ENCODE results near the gene RAB6B.

Gene RAB6B

GRCh38 chr3:133930341-133930933 is 34.8 kb upstream of the RAB6B start:
- DNase-seq = peak; percentile 44

GRCh38 chr3:133928903-133929607 is 33.4 kb upstream of the RAB6B start:
- DNase-seq = no peak

GRCh38 chr3:133928136-133928893 is 32.6 kb upstream of the RAB6B start:
- no peak for DNase-seq

GRCh38 chr3:133927540-133928066 is 31.9 kb upstream of the RAB6B start:
- DNase-seq = peak; percentile 46

DNA sequence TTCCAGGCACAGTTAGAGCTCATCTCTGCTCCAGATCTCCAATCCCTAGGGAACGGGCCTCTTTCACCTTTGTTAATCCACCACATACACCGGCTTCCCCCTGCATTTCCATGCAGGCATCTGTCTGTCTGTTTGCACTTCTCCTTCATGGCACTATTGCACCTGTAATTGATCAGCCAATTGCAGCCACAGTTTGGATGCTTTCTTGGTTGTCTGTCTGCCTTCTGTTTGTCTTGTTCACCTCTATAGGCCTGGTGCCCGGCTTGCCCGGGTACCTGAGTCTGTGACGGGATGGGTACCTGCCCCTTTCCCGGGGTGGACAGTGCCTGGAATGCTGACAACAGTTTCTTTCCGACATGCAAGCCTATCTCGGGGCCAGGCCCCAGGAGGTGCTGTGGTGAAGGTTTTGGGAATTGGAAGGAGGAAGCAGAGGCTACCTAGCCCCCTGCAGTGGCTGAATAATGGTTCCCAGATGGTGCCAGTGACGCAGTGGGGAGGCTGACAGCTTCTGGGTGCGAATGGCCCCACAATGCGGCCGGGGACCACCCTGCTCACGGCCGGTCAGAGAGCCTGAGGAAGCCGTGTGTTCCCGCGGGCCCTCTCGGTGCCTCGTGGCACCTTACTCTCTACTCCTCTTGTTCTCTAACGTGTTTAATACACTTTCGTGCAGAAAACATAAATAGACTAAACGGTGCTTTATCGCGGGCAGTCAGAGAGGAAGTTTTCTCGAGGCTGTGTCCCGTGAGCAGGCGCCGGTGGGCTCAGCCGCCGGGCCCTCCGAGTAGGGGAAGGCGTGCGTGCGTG is 31.3 kb upstream of the RAB6B start:
- DNase-seq = no peak

- no peak for DNase-seq
Observed at GRCh38 chr3:133925960-133926735, 30.5 kb upstream of the RAB6B start.

GRCh38 chr3:133924041-133924440 is 28.4 kb upstream of the RAB6B start:
- no peak for DNase-seq

GRCh38 chr3:133921592-133921991 is 25.9 kb upstream of the RAB6B start:
- DNase-seq = no peak

DNA sequence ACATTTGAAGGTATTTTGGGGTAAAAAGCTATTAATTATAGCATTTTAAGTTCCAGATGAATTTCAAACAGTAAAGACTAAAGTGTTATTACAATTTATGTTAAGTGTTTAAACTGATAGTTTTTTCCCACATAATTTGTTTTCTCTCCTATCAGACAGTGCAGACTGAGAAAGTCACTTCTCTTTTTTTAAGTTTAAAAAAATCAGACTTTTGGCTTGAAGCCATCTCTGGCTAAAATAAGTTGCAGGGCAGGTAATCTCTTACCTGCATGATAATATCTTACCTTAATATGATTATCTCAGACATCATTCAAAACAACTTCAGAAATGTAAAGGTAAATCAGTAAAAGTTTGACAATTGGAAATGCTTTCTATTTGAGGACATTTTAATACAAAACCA is 21.5 kb upstream of the RAB6B start:
- no peak for DNase-seq

DNA sequence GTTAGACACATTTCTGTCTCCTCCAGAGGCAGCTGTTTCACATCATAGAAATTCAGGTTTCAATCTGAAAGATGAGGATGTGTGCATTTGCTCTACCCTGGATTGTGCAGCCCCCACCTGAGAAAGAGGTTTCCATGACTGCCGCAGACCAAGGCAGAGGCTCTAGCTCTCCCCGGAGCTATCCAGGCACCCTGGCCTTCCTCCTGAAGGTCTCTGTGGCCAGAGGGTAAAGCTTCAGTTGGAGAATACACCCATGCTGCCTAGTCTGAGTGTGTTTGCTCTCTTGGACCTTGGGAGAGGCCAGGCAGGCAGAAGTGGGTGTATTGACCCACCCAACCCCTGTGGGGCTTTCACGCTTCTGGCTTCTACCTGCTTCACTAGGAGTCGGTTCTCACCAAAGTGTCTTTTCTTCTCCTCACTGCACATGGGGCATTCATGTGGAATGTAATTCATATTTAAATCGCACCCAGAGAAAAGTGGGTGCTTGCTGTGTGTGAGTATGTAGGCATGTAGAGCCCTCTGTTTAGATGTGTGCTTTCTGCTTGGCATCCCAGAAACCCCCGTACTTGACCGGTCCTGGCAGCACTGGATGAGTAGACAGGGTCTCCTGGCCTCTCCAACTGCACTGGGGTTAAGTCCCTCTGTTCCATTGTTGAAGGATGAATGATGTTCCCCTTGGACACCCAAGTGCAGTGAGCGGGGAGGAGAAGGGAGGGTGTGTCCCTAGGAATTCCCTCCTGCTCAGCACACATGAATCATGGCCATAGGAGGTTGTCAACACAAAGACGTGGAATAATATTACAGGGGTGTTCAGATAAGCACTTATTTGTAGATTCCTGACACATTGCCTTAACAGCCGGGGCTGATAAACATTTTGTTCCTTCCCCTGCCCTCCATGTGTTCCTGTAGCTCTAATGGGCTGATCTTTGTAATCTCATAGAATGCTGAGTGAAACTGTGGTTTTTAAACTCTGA is 20.3 kb upstream of the RAB6B start:
- DNase-seq = no peak

DNA sequence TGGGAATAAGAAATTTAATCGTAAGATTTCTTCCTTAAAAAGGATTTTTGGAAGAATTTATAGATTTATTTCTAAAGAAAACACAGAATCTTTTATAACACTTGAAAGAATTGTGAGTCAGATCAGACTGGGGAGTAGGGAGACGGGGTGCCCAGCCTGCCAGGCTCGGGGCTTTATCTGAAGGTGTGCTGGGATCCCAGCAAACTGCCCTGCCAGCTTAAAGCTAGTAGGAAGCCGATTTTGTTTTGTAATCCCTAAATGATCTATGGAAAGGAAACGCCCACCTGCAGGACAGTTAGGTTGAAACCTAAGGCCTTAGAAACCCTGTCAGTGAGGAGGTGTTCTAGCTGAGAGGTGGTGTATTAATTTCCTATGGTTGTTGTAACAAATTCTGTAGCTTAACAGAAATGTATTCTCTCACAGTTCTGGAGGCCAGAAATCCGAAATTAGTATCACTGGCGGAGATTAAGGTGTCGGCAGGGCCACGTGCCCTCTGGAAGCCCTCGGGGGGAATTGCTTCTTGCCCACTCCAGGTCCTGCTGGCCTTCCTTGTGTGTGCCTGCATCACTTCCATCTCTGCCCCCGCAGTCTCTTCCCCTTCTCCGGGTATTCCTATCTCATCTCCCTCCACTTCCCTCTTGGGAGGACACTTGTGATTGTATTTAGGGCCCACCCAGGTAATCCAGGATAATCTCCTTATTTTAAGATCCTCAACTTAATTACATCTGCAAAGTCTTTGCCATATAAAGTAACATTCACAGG is 19.3 kb upstream of the RAB6B start:
- DNase-seq = no peak

DNA sequence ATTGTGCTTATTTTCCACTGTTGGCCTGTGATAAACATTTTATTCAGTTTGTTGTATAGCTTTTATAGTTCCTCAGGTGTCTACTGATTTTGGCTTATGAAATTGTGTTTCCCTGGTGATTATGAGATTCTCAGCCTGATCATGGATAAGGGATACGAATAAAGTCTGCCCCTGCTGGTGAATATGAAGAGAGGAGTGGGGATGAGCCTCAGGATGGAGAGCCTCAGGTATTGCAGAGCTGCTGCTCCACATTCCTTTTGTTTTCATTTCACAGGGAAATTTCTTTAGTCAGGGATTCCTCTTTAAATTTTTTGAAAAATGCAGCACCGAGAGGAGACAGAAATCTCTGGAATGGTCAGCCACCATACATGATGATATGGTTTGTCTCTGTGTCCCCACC is 14.7 kb upstream of the RAB6B start:
- no peak for DNase-seq

- DNase-seq = no peak
Observed at GRCh38 chr3:133905376-133905775, 9.7 kb upstream of the RAB6B start.

- no peak for DNase-seq
Observed at GRCh38 chr3:133901847-133902246, 6.2 kb upstream of the RAB6B start.

DNA sequence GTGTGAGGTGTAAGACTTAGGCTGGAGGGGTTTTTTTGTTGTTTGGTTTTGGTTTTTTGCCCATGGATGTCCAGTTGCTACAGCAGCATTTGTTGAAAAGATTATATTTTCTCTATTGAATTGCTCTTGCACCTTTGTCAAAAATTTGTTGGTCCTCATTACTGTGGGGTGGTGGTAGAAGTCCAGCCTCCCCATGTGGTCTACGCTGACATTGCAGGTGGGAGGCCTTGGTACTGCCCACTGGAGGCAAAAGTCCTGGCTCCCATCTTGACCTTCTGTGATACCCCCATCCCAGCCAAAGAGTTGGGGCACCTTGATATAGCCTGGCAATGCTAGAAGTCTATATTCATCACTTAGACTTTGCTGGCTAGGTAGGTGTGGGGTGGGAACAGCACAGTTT is 5.4 kb upstream of the RAB6B start:
- DNase-seq = no peak

DNA sequence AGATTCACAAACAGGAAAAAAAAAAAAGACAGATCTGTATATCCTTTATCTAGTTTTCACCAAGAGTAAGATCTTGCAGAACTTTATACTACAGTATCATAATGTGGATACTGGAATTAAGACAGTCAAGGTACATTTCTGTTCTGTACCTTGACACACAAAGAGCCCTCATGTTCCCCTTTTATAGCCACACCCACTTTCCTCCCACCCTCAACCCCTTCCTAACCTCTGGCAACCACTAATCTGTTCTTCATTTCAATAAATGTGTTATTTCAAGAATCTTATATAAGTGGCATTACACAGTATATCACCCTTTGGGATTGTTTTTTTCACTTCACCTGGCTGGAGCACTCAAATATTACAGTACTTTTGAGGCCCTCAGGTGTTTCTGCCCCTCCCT is 3.6 kb upstream of the RAB6B start:
- no peak for DNase-seq

DNA sequence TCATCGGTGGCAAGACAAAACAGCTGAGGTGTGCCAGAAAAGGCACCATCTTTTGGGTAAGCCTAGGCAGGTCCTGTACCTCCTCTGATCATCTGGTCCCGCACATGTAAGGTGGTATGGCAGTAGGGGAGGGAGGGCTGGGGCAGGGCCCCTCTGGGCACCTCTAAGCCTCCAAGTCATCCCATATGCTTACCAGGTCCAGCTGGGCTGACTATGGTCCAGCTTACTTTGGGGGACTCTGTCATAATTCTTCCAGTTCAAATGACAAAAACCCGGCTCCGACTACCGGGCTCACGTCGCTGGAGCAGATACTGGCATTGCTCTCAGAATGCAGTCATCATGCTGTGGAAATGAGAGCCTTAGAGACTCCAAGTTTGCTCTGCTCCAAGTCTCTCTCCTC is 1.9 kb upstream of the RAB6B start:
- DNase-seq = no peak

DNA sequence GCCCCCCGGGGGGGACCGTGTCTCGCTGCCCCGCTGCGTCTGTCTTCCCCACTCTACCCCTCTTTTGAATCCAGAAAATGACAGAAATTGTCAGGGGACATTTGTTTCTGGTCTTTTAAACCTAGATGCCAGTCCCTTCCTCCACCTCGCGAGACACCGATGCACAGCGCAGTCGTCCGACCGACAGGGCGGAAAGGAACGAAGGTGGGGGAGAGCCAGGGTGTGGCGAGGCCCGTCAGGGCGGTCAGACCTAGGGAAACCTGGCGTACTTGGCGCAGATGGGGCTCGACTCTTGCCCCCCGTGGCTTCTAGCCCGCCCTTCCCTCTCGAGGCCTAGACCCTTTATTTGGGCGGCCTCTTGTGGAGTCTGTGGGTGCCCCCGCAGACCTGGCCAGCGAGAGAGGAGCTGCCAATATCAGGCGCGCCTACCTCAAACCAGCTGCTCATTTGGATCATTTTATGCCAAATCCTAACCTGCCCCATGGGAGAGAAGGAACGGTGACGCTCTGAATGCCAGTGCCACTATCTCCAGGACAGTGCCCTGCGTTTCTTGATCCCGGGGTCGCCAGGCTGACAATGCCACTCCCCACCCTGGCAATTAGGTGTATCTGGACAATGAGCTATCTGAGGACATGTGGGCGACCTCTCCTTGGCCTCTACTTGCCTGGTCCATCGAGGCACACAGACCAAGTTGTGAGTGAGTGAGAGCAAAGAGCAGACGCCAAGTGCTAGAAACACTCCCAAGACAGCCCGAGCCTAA is 500 bp upstream of the RAB6B start:
- DNase-seq = peak; percentile 35
